ENCODE data around the gene FHOD3. TPM values are rescaled to one million over a fixed set of nuclear protein-coding genes. Genes with fewer than 3 reads are reported as not detected.

FHOD3 gene
- polyA plus RNA-seq, 4 donors, result 36.8 to 46.8 (median 42.1) TPM

- DNase-seq (ENCODE audit: low read depth in 4 of 4, low spot score in 3 of 4), result no peak
Measured at GRCh38 chr18:36402765-36403396, 105.4 kb downstream of the FHOD3 start.

GRCh38 chr18:36403896-36404820 lies 106.6 kb downstream of the FHOD3 start:
- DNase-seq (ENCODE audit: low read depth in 4 of 4, low spot score in 3 of 4), result no peak

- no peak for DNase-seq (ENCODE audit: low read depth in 4 of 4, low spot score in 3 of 4)
Measured at GRCh38 chr18:36405611-36406010, 108.1 kb downstream of the FHOD3 start.

GRCh38 chr18:36406805-36407204 lies 109.3 kb downstream of the FHOD3 start:
- DNase-seq (ENCODE audit: low read depth in 4 of 4, low spot score in 3 of 4), result no peak

GRCh38 chr18:36408606-36409005 lies 111.1 kb downstream of the FHOD3 start:
- DNase-seq (ENCODE audit: low read depth in 4 of 4, low spot score in 3 of 4), result no peak

GRCh38 chr18:36409779-36410178 lies 112.3 kb downstream of the FHOD3 start:
- no peak for DNase-seq (ENCODE audit: low read depth in 4 of 4, low spot score in 3 of 4)

- no peak for DNase-seq (ENCODE audit: low read depth in 4 of 4, low spot score in 3 of 4)
Measured at GRCh38 chr18:36410346-36410745, 112.8 kb downstream of the FHOD3 start.

- DNase-seq (ENCODE audit: low read depth in 4 of 4, low spot score in 3 of 4), result no peak
Measured at GRCh38 chr18:36411745-36412168, 114.2 kb downstream of the FHOD3 start.

- no peak for DNase-seq (ENCODE audit: low read depth in 4 of 4, low spot score in 3 of 4)
Measured at GRCh38 chr18:36412778-36413177, 115.3 kb downstream of the FHOD3 start.

GRCh38 chr18:36415171-36415570 lies 117.7 kb downstream of the FHOD3 start:
- no peak for DNase-seq (ENCODE audit: low read depth in 4 of 4, low spot score in 3 of 4)

GRCh38 chr18:36415625-36416024 lies 118.1 kb downstream of the FHOD3 start:
- DNase-seq (ENCODE audit: low read depth in 4 of 4, low spot score in 3 of 4), result no peak

GRCh38 chr18:36419188-36419899 lies 121.8 kb downstream of the FHOD3 start:
- no peak for DNase-seq (ENCODE audit: low read depth in 4 of 4, low spot score in 3 of 4)

GRCh38 chr18:36419900-36420531 lies 122.5 kb downstream of the FHOD3 start:
- DNase-seq (ENCODE audit: low read depth in 4 of 4, low spot score in 3 of 4), result peak in 1 of 4 donors; percentile 31

GRCh38 chr18:36420826-36421225 lies 123.3 kb downstream of the FHOD3 start:
- no peak for DNase-seq (ENCODE audit: low read depth in 4 of 4, low spot score in 3 of 4)

- DNase-seq (ENCODE audit: low read depth in 4 of 4, low spot score in 3 of 4), result no peak
Measured at GRCh38 chr18:36424741-36425142, 127.2 kb downstream of the FHOD3 start.

- DNase-seq (ENCODE audit: low read depth in 4 of 4, low spot score in 3 of 4), result no peak
Measured at GRCh38 chr18:36427369-36427768, 129.9 kb downstream of the FHOD3 start.

GRCh38 chr18:36427831-36428230 lies 130.3 kb downstream of the FHOD3 start:
- DNase-seq (ENCODE audit: low read depth in 4 of 4, low spot score in 3 of 4), result no peak

- DNase-seq (ENCODE audit: low read depth in 4 of 4, low spot score in 3 of 4), result no peak
Measured at GRCh38 chr18:36428431-36429029, 131.0 kb downstream of the FHOD3 start.

- no peak for DNase-seq (ENCODE audit: low read depth in 4 of 4, low spot score in 3 of 4)
Measured at GRCh38 chr18:36432880-36433555, 135.5 kb downstream of the FHOD3 start.

GRCh38 chr18:36436387-36436786 lies 138.9 kb downstream of the FHOD3 start:
- DNase-seq (ENCODE audit: low read depth in 4 of 4, low spot score in 3 of 4), result no peak

All from right renal pelvis (tissue), 4 donors.